ENCODE results near the gene ROR2. TPM values are rescaled to one million over a fixed set of nuclear protein-coding genes. Genes with fewer than 3 reads are reported as not detected.

Gene ROR2
- total and polyA plus RNA-seq, 2 donors (not counting 3 experiments of a cell fraction or from before 2014, with no cell fraction given) = not detected

- intact Hi-C loops (cut with micrococcal nuclease) = no loop called here
- Histone ChIP-seq H3K4me3 (replicated peaks in 1 of 3; ENCODE audit: insufficient read depth in 1 of 3, low read depth in 1 of 3, low read length in 3 of 3) (no peak overlapping the region), H3K27ac (ENCODE audit: insufficient read depth, low read depth, low read length) (no peak overlapping the region), H3K9me1 (replicated peaks; ENCODE audit: control insufficient read depth, extremely low read depth, insufficient read depth, low read length) (no peaks in the 10 kb centered on the region), H3K4me1 (ENCODE audit: control insufficient read depth, extremely low read depth, insufficient read depth, low read length) (no peaks in the 10 kb centered on the region), H3K27me3 (ENCODE audit: control insufficient read depth in 2 of 2, insufficient read depth in 2 of 2, low read length in 2 of 2) (no peaks in the 10 kb centered on the region), H3K4me2 (ENCODE audit: insufficient read depth, low read length) (no peak overlapping the region), H3K9ac (replicated peaks; ENCODE audit: extremely low read depth, insufficient read depth, low read length) (no peak overlapping the region), H3K9me3 (replicated peaks; ENCODE audit: control insufficient read depth, insufficient read depth, low read length) (no peaks in the 10 kb centered on the region), H4K20me1 (replicated peaks; ENCODE audit: control insufficient read depth, extremely low read depth, insufficient read depth, low read length) (no peaks in the 10 kb centered on the region), H3K79me2 (ENCODE audit: control insufficient read depth, insufficient read depth, low read length) (no peaks in the 10 kb centered on the region), H3K36me3 (ENCODE audit: control insufficient read depth in 2 of 2, extremely low read depth in 1 of 2, insufficient read depth in 2 of 2, low read length in 2 of 2) (no peaks in the 10 kb centered on the region), H2AFZ (ENCODE audit: low read depth, low read length) (no peak overlapping the region)
- dilution Hi-C loops (cut with MboI; ENCODE audit: extremely low pct_ligation_motif_present, low sequenced_read_pairs) = no loop called here
- no peak for TF ChIP-seq JUN (IDR thresholded peaks at IDR 0.05; ENCODE audit: borderline replicate concordance, insufficient read depth, insufficient read length, low read depth)
- TF ChIP-seq CTCF (IDR thresholded peaks at IDR 0.05; ENCODE audit: extremely low read depth in 1 of 2, insufficient read depth in 1 of 2, low read depth in 1 of 2, low read length in 2 of 2) = no peak
- TF ChIP-seq POLR2AphosphoS5 (IDR thresholded peaks at IDR 0.05; ENCODE audit: insufficient read depth, low read depth, low read length) = no peak
- no peak for TF ChIP-seq GATA2 (IDR thresholded peaks at IDR 0.05; ENCODE audit: insufficient read depth, insufficient read length, low read depth, low read length)
- TF ChIP-seq MAX (IDR thresholded peaks at IDR 0.05; ENCODE audit: insufficient read depth, insufficient read length) = no peak
- no peak for TF ChIP-seq FOS (IDR thresholded peaks at IDR 0.05; ENCODE audit: borderline replicate concordance, insufficient read depth, low read length)
- no peak for TF ChIP-seq EZH2 (IDR thresholded peaks at IDR 0.05; ENCODE audit: borderline replicate concordance, low read depth, low read length, severe bottlenecking)
- no peak for TF ChIP-seq MYC (IDR thresholded peaks at IDR 0.05; ENCODE audit: low read depth, low read length)
- ChIA-PET POLR2A (no interaction called here), CTCF (no interaction called here)
- DNase-seq (ENCODE audit: low read depth, low spot score) (no peak), FAIRE-seq (no peak)
- BruUV-seq (replicated peaks) = no TSS peak
Measured at GRCh38 chr9:91572044-91572443, 378.0 kb downstream of the ROR2 start.

Data from endothelial cell of umbilical vein (primary cell).